ENCODE data around the gene MAGI1.

The MAGI1 gene

DNA sequence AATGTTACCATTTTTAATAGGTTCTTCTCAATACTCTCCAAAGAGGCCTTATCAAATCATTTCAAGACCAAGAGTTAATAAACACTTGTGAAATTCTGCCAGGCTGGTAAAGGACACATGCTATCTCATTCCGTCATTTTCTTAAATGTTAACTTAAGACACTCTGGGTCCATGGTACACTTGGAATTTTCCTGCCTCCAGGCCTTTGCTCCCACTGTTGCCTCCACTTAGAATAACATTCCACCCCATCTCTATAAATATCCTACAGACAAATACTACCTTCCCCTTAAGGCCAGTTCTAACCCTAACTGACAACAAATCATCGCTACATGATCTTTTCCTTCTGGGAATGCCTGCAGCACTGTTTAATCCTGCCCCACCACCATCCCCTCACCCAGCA is 24.1 kb downstream of the MAGI1 start:
- DNase-seq (ENCODE audit: low spot score) = no peak

DNA sequence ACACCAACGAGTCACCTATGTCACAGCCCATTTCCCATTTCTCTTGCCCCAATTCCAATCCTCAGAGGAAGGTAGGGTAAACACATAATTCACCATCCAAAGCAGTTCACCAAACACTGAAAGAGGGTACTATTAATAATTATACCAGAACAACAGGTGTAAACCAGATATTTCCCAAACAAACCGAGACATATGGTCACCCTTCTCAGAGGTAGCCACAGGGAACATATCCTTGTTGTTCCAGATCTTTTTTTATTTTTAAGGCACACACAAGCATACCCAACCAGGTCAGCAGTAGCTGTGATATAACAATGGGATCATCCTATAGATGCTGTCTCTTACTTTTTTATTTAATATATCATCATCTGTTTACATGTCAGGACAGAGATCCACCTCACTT is 24.7 kb downstream of the MAGI1 start:
- no peak for DNase-seq (ENCODE audit: low spot score)

DNA sequence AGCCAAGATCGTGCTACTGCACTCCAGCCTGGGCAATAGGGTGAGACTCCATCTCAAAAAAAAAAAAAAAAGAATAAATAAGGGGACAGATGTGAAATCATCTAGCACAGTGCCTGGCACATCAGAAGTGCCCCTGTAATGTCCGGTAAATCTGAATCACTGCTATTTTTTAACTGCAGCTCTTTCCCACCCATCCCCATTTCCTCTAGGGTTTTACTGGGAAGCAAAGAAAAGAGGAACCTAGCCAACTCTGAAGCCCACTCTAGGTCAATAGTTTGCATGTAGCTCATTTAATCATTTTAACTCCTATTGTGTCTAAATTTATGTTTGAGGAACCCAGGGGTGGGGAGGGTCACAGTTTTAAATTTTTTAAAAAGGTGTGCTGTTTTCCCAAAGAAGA is 26.0 kb downstream of the MAGI1 start:
- no peak for DNase-seq (ENCODE audit: low spot score)

DNA sequence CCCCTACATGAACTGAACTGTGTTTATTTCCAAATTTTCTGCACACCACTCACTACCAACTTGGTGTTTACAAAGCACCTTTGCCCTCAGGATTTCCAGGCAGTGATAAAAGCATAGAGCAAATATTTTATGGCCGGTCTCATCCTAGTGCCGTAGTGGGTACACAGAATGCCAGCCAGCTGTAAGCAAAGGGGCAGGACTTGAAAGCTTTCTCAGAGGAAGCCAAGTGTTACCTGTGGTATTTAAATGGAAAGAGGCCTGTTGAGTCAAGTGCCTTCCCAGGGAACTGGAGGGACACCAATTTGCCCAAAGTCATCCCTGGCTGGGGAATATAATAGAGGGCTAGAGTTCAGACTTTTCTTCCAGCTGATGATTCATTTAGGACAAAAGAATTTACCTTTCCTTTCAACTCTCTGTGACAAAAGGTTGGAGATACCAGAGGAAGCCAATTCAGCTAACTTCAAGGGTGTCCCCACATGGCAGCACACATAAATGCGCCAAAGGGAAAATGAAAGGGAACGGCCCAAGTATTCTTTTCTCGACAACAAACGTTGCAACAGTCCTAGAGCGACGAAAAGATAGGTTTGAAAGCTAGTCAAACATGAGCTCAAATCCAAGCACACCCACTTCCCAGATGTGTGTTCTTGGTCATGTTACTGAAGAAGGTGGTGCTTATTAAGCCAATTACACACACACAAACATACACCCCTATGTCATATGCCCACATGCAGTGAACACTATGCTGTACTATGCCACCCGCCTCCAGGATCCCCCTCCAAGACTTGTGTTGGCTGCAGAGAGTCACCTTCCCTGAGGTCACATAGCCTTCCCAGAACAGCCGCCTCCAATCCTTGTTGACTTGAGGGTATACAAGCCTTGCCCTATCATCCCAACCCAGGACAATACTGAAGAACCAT is 27.7 kb downstream of the MAGI1 start:
- DNase-seq (ENCODE audit: low spot score) = no peak

DNA sequence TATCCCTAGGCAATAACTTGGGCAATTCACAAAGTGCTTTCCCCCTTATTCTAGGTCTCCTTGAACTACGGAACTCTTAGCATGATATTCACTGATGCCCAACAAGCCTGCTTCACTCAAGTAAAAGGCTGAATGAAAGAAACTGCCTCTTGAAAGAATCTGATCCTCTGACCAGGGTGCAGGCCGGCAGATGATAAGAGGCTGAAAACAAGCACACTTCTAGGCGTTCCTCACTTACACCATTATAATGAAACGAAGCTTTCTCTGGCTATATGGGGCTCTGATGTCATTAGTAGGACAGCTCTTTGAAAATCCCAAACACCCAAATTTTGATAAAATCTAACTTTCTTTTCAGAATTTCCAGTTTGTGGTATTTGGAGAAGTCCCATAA is 28.4 kb downstream of the MAGI1 start:
- no peak for DNase-seq (ENCODE audit: low spot score)

DNA sequence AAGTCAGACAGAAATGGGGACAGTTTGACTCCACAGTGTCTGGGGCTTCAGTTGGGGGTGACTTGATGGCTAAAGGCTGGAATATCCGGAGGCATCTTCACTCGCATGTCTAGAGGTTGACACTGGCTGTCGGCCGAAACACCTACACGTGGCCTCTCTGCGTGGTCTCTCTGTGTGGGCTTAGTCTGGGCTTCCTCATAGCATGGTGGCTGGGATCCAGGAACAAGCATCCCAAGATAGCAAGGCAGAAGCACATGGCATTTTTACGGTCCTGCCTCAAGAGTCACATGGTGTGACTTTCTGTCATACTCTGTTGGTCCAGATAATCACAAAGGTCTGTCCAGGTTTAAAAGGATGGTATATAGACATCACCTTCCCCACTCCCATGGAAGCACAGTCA is 34.5 kb downstream of the MAGI1 start:
- DNase-seq (ENCODE audit: low spot score) = no peak

DNA sequence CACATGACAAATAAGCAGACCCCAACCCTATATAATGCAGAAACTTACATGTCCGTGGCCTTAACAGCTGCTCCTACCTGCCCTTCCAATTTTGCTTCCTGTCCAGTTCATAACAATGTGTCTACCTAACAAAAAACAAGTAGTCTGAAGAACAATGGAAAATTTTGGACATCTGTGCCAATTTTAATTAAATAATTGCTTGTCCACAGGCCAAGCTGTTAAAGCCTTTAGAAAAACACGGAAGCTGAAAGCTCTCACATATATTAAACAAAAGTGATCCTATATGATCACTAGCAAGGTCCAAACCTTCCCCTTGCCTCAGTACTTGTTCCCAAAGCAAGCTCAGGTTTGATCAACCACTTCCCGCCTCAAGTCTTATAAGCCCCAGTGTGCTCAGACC is 37.1 kb downstream of the MAGI1 start:
- DNase-seq (ENCODE audit: low spot score) = no peak

DNA sequence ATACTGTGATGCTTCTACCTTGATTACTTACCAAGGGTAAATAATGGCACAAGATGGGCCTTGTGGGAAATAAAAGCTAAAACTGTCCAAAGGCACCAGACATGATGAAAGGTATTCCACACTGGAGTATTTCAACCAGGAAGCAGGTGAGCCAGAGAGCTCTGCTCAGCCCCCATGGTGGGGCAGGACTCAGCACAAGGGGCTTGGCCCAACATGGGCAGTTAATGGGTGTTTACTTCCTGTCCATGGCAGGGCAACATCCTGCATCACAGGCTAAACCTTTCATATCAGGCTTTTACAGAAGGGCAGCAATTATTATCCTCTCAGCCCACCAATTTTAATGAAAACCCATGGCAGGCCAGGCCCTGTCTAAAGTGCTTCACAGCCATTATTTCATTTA is 38.2 kb downstream of the MAGI1 start:
- no peak for DNase-seq (ENCODE audit: low spot score)

DNA sequence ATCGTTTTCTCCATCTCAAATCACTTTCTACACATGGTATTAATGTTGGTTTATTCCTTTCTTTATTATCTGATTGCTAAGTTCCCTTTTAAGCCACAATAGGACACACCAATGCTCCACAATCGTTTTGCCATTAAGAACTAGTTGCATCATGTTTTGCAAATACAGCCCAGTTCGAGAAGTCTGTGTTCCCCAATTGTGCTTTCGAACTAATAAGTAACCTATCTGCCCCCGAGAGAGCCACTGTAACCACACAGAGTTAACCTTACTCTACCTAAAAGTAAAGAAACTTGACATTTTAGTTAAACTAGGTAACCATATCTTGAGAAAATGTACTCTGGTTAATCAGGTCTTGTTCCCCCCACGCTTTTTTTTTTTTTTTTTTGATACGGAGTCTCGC is 39.1 kb downstream of the MAGI1 start:
- no peak for DNase-seq (ENCODE audit: low spot score)

DNA sequence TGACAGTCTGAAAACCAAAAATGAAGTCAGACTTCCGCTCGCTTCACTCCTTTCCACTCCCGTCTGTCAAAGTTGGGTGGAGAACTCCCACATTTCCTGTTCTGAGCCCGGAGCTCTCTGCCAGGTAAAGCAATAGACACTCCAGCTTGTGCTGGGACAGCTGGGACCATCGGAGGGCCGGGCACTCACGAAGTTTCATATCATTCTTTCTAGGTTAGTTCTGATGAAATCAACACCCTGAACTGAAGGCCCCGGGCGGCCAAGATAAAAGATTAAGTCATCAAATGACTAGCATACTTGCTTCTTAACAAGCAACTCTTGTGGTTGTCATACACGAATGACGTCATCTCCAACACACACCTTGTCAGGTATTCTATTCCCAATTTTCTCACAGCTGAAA is 42.1 kb downstream of the MAGI1 start:
- DNase-seq (ENCODE audit: low spot score) = no peak

DNA sequence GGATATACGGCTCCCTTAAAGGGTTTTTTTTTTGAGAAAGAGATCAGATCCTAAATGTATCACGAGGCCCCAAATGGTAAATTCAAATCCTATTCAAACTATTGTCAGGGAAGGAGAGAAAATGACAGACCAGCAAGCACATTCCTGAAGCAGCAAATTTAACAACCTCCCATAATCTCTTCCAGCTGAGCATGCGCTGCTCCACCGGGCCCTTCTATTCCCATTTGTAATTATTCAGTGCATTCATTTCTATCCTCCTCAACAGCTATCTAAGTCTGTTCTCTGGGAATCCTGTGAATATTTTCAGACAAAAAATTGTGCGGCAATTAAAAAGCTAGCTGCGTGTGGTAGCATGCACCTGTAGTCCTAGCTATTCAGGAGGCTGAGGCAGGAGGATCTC is 43.2 kb downstream of the MAGI1 start:
- no peak for DNase-seq (ENCODE audit: low spot score)

DNA sequence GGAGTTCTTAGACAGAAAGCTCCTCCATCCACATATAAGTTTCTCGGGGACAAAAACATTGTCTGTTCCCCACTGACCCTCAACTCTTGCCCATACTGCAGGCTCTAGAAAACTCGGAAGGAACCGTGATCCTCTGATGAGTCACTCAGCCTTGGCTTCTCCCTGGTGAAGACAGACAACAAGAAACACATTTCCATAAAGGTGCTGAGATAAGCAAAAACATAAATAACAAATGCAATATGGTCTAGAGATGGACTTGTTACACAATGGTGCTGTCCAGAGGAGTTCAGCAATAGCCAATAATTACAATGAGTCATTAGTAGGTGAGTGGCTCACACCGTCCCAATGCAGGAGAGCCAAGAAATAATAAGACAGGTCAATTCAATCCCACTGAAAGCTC is 43.7 kb downstream of the MAGI1 start:
- no peak for DNase-seq (ENCODE audit: low spot score)

DNA sequence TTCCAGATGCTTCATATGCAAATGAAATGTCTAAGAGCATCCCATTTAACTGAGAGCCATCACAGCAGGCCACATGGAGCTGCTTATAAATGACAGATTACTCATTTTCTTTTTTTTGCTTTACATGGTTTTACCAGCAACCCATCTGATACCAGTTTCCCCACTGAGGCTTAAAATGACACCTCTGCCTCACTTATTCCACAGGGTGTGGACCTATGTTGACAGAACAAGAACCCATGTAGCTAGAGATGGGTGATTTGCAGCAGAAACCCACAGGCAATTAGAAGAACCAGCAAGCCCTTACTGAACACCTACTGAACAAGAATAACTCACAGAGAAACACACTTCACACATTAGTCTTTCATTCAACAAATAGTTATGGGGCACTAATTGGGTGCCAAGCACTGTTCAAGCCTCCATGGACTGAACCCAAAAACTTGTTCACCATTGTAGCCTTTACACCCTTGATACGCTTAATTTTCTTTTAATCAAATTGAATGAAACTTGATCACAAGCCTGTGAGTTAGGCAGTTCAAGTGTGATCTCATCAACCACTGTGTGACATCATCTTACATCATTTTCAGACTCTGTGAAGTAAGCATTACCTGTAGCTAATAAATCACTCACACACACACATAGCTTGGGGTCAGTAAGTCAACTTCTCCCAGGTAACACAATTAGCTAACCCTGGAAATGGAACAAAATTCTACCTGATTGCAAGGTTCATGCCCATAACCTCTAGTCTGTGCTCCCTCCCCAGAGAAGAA is 45.4 kb downstream of the MAGI1 start:
- DNase-seq (ENCODE audit: low spot score) = no peak

DNA sequence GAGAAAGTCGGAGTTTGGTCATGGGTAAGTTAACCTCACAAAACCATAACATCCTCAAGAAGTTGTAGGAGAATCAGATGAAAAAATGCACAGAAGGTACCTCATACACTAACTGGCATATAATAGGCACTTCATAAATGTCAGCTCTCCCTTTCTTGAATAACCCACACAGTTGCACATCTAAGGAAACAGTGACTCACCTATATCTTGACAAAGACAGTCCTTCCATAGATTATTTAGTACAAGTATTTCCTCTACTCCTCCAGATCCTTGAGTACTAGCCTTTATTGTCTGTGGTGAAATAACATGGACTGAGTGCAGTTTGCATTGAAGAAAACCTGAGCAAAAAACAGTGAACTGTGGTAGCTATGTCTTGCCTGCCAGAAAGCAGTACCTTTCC is 46.6 kb downstream of the MAGI1 start:
- DNase-seq (ENCODE audit: low spot score) = no peak

DNA sequence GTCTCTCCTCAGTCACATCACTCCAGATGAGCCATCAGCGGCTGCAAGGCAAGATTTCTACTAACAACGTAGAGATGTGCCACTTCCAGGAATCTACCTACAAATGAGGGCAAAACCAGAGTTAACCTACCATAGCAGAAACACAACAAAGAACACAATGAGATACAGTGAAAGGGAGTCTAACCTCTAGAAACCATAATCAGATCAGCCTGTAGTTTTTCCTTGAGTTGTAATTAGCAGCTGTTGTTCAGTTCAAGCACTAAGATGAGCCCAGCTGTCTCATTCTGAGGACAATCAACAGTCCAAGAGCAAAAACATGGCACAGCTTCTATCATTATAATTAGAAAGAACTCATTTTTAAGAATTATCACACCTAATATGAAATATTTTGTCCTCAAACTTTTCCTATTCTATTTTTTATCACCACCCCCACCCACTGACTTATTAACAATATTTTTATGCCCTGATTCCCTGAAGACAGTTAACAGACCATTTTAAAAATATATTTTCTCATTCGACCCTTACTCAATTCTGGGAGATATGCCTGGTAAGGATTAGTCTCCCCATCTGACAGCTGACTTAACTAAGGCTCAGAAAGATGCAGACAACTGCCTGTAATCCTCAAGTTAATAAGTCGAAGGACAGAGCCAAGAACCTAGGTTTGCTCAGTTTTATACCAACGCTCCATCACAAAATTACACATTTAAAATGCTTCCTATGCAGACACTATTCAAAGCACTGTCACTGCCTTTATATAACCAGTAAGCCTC is 50.1 kb downstream of the MAGI1 start:
- DNase-seq (ENCODE audit: low spot score) = no peak

DNA sequence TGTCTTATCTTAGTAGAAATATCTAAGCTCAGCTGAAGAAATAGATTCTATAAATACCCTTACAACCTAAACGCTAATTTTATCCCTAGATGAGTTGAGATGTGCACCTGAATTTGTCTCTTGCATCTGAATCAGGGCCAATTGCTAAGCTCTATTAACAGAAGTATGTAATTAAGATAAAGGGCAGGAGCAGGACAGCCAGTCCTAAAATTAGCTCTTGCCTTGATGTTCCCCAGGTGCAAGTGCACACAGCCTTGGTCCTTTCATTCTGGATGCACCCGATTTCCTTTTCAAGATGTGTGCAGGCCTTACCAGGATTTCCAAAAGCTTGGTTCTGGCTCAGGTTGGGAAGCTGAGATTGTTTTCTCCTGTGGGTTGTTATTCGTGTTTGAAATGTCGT is 52.4 kb downstream of the MAGI1 start:
- no peak for DNase-seq (ENCODE audit: low spot score)

DNA sequence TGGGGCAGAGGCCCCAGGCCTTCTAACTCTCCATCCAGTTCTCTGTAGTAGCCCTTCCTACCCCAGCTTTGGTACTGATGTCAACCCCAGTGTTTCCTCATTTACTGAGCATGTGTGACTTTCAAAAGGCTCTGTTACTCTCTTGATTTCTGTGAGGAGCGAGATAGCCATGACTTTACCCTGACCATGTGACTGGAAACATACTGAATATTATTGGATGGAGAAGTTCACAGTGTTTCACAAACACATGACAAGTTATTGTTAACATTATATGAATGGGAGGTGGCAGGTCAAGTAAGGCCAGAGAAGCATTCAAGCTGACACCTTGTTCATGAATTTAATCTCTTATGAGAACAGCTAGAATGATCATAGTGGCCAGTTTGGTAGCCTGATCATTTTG is 53.7 kb downstream of the MAGI1 start:
- DNase-seq (ENCODE audit: low spot score) = no peak

DNA sequence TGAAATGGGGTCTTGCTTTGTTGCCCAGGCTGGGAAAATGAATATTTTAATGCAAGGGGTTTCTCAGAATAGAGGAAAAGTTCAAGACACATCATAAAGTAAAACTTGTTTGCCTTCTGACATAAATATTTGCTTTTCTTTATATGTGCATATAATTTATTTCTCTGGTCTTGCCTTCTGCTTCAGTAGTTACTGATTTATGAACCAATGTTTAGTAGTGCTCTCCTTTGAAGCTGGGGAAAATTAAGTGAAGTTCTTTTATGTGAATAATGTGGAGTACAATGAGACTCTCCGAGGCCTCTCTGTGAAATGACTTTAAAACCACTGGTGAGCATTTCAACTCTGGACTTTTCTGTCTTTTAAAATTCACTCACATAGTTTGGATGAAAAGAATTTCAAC is 55.6 kb downstream of the MAGI1 start:
- DNase-seq (ENCODE audit: low spot score) = no peak

DNA sequence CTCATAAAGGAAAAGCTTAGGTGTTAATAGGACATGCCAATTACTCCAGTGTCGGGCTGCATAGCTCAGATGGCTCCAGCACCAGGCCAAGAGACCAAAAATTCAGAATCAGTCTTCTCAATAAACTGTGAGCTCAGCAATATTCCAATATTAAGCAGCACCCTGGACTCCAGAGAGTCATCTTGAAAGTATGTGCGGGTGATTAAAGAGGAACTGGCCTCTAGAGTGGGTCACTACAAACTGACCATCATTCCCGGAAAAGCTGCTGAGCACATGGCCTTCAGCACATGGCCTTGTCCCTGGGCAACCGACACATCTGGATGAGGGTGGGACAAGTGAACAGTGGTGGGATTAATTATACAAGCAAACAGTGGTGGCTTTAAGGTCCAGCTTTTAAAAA is 59.0 kb downstream of the MAGI1 start:
- no peak for DNase-seq (ENCODE audit: low spot score)

DNA sequence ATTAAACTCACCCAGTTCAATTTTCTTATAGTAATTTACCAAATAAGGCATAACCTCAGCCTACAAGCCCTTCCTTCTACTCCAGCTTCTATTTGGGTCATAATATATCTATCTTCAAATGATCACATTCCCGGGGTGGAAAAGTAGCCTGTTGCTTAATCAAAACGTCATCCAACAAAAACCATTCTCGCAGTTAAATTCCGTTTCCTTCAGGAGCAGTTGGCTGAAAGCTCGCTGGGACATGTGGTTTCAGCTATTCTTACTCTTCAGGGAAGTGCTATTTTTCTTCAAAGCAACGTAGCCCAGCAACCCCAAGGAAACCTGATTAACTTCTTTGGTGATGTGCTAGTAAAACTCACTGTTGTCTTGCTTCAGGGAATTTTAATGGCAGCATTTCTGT is 59.6 kb downstream of the MAGI1 start:
- DNase-seq (ENCODE audit: low spot score) = no peak

DNA sequence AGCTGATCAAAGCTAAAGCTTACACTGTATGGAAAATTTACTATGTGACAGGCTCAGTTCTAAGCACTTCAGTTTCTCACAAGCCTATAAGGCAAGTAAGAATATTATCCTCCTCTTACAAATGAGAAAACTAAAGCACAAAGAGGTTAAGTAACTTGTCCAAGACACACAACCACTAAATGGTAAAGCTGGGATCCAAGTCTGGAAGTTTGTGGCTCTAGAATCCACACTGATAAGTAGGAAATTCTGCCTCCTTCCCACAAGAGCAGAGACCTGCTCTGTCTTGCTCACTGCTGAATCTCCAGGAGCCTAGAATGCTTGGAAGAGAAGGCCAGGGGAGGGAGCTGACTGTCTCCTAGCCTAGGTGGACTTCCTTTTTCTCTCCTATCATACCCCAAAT is 60.6 kb downstream of the MAGI1 start:
- DNase-seq (ENCODE audit: low spot score) = no peak

DNA sequence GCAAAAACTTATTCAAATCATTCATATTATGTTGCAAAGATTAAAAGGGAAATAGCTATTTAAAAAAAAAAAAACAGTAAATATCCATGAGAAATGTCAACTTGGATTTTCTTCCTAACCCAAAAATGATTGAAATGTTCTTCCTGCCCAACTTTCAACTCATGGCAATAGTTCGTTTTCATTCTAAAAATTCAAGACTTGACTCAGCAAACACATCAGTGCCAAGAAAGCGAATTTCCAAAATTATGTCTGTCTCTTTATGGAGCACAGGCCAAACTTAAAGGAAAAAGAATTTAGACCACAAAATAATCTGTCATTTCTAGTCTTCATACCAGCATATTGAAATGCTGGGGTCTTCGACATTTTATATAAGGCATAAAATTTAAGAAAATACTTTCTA is 63.7 kb downstream of the MAGI1 start:
- DNase-seq (ENCODE audit: low spot score) = no peak
